GM19395 (cell line): ENCODE measurements around the gene SCN2B.

Experiments
- ATAC-seq: cut with Tn5 transposase; IDR thresholded peaks from one replicate; pipeline ENCODE4 v1.9.1; 2021; ENCODE audit warnings: mild to moderate bottlenecking, moderate library complexity; ENCODE audit not compliant: unreplicated experiment

SCN2B gene

DNA sequence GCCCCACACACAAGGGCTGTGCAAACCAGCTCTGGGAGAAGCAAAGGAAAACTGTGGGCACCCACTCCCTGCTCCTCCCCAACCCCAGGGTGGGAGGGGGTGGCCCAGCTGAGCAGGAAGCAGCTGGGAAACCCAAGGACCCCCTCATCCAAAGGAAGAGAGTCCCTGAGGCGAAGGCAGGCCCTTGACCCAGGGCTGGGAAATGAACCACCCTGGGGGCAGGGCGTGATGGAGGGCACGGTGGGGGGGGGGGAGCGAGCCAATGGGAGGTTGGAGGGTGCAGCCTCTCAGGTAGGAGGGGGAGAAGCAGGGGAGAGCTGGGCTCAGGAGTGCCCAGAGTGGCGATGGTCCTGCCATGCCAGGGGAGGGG is 40.7 kb downstream of the SCN2B start:
- ATAC-seq: no peak

DNA sequence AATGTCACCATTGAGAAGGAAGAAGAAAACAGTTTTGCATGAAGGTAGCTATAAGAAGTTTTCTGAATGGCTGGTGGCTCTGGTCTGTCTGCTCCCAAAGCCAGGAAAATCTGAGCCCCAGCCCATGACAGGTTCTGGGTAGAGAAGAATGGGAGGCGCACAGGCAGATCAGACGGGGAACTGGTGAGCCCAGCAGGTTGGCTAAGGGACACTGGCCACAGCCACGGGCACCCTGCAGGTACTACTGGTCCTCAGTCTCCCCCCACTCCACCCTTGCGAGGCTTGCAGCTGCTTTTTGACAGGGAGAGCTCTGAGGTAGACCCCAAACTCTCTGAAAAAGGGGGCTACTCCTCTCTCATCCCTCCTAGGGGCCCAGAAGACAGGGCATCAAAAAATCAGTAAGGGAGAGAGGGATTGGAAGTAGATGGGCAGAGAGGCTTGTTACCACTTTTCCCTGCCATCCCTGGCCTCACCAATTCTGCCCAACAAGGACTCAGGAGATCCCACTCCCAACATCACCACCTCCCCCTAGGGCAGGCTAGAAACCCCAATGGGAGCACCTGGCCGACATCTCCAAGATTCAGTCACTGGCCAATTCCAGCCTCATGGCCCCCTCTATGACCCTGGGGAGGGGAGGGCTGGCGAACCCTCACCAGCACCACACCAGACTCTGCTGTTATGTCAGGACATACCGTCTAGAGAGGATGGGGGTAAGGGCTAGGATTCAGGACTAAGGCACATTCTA is 41.2 kb downstream of the SCN2B start:
- no peak for ATAC-seq

DNA sequence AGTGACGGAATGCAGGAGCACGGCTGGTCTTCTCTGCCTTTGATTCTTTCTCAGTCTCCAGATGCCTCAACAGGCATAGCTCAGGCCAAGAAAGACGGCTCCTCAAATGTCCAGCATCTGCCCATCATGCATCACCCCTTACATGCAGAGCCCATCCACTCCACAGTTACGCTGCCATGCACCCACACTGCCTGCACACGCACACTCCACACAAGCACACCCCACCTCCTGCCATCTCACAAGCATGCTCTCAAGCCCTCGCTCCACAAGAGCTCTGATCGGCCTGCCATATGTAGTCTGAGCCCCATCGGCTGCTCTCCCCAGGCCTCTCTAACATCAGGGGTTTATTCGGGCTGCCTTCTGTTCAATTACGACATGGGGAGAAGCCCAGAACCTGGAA is 42.6 kb downstream of the SCN2B start:
- no peak for ATAC-seq

DNA sequence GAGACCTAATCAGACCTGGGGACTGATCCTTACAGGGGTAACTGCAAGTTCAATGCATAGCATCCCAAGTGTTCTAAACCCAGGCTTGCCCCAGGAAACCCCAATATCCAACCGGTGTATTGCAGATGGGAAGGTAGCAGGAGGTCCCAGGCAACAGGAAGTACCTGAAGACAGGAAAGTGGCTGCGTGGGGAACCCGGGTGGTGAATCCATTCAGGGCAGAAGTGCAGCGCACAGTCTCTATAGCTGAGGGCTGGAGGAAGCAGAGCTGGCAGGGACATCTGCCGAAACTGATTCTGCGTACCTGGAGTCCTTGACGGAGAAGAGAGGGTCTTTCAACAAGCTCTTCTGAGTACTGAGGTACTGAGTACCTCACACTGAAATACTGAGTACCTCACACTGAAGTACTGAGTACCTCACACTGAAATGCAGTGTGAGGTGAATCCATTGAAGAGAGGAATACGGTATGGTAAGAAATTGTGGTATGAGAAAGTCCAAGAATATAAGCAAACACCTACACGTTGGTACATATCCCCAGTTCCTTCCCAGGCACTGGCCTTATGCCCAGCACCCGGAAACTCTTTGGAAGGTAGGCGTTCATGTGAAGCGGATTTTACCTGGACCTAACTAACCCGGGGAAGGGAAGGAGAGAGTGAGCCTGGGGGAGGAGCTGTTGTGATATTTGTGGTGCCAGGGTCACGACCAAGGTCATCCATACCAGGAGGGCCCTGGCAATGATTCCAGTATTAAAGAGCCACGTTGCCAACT is 43.9 kb downstream of the SCN2B start:
- no peak for ATAC-seq

DNA sequence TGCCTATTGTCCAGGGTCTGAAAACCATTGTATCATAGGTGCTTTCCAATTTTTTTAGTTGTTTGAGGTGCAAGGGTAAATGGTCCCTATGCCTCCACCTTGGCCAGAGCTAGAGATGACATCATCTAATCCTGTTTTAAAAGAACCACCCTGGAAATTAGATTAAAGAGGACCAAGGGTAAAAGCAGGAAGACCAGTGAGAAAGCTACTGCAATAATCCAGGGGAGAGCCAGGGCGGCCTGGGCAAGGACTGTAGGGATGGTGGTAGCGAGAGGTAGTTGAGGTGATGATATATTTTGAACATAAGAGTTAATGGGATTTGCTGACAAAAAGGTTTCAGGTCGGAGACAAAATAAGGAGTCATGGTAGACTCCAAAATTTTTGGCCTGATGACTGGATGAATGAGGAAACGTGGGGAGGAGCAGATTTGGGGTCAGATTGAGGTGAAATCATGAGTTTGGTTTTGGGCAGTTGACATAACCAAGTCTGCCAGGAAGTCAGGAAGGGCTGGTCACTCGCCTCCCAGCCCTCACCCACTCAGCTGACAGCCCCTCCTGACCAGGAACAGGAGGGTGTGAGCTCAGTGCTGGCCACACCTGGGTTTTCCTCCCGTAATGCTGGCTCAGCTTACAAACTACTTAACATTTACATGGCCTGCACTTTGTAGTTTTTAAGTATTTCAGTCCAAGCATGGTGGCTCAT is 46.8 kb downstream of the SCN2B start:
- ATAC-seq: no peak

DNA sequence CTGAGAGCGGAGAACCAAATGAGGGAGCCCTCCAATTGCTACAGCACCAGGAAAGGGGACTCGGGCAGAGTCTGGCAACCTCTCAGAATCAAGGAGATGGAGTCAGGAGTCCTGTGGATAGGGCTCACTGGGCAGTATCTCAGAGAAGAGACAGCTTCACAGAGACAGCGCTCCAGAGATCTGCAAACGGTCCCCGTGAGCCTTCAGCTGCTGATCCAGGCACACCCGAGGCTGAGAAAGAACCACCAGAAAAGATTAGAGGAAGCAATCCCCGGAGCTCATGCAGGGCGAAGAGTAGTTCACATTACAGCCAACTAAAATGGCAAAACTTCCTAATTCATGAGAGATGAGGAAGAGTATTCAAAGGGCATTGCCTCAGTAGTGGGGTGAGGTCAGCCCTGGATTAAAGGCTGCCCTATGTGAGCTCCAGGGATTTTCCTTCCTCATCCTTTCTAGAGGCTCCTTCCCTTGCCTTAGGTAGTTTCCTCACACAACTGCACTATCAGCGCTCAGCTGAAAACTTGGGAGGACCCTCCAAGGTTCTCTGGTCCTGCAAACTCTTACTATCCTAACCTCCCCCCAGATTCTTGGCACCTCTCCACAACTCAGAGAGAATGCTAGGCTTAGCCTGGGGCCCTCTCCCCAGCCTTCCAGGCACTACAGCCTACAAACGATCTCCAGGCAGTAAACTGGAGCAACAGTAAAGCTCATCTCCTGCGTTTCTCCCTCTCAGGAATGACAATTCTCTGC is 47.5 kb downstream of the SCN2B start:
- ATAC-seq: no peak

DNA sequence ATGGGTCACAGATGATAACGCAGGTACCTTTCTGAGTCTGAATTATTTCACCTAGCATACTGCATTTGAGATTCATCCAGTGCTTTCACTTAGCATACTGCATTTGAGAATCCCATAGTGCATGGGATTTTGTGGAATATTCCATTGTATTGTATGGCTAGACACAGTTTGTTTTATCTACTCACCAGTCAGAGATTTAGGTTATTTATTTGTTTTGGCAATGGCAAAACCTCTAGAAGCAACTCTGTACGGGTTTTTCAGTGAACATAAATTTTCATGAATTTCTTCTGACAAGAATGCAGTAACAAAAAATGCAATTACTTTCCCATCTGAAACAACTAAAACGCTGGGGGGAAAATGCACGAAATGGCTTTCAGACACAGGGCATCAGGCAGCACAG is 48.1 kb downstream of the SCN2B start:
- ATAC-seq: no peak

DNA sequence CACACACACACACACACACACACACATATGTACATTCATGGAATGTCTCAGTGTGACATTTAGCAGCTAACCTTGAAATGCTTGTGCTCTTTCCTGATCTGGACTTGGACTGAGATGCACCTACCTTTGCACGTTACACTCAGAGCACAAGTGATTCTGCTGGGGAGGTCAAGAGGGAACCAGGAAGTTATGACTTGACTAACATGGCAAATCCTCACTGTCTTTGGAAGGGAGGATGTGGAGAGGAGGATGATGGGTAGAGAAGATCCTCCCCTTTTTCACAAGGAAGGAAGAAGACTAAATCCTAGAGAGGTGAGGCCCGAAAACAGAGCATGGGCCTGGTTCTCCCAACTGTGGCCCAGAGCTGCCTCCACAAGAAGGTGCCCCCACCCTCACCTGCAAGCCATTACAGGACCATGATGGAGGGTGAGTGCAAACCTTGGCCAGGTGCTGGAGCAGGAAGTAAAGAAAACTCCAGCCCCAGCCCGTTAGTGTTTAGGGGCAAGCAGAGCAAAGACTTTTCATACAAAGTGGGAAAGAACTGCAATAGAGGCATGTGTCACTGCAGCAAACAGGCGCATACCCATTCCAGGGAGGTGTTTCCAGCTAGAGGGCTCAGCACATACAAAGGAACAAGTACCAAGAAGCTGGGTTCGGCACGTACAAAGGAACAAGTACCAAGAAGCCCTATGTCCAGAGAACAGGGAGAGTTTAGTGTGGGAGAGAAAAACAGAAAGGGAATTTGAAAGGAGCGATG is 50.2 kb downstream of the SCN2B start:
- ATAC-seq: no peak

DNA sequence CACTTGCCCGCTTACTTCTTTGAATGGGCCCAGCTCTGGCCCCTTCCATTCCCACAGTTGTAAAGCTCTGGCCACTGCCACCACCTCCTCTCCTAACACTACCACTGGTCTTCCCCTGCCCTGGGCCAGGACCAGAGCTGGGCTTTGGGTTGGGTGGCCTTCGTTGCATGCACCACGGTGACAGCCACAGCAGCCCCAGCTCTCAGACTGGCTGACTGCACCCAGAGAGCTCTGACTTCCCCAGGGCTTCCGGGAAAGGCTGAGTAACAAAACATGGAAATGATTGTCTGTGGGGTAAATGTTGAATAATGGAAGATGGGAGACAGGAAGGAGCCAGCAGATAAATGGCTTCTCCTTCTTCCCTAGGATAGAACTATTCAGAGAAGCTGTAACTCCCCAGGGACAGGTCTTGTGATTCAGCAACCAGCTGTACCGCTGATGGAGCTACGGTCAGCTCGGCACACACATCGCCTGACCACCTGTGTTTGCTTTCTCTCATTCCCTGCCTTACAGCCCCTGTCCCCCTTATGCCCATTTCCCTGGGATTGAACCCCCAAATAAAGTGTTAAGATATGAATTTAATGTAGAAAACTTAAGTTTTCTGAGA is 51.4 kb downstream of the SCN2B start:
- ATAC-seq: no peak

DNA sequence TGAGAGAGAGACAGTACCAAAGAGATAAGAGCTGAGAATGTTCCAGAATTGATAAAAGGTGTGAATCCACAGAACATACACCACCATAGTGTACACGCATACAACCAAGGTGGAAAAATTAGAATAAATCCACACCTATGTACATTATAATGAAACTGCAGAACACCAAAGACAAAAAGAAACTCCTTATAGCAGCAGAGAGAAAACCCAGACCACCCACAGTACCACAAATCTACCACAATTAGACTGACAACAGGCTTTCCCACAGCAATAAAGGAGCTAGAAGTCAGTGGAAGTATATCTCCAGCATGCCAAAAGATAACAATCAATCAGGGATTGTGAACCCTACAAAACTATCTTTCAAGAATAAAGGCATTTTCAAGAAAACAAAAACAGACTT is 55.6 kb downstream of the SCN2B start:
- no peak for ATAC-seq

DNA sequence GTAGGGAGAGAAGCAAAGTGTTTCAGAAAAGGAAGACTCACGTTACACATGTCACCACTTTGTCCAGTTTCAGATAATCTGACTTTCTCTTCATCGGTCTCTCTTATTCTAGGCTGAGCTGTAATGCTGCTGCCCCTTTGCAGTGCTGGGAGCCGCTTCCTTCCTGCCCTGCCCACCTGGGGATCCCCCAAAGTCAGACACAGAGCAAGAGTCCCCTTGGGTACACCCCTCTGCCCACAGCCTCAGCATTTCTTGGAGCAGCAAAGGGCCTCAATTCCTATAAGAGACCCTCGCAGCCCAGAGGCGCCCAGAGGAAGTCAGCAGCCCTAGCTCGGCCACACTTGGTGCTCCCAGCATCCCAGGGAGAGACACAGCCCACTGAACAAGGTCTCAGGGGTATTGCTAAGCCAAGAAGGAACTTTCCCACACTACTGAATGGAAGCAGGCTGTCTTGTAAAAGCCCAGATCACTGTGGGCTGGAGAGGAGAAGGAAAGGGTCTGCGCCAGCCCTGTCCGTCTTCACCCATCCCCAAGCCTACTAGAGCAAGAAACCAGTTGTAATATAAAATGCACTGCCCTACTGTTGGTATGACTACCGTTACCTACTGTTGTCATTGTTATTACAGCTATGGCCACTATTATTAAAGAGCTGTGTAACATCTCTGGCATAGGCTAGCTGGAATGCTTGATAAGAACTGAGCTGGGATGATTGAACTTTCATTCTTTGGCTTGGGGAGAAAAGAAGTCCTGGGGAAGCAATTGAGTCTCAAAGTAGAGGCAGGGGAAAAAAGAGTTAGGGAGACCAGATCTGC is 58.4 kb downstream of the SCN2B start:
- no peak for ATAC-seq

DNA sequence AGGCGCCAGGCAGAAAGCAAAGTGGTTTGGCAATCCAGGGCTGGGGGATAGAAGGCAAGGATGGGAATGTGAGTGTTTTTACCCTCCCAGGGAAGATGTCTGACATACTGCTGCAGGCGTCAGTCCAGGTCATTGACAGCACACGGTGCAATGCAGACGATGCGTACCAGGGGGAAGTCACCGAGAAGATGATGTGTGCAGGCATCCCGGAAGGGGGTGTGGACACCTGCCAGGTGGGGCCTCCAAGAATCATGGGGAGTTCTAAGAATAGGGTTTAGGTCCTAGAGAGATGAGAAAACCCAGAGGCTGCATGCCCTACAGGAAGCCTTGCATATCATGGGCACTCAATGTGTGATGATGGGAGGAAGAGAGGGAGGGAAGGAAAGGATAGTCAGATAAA is 61.4 kb downstream of the SCN2B start:
- ATAC-seq: no peak

DNA sequence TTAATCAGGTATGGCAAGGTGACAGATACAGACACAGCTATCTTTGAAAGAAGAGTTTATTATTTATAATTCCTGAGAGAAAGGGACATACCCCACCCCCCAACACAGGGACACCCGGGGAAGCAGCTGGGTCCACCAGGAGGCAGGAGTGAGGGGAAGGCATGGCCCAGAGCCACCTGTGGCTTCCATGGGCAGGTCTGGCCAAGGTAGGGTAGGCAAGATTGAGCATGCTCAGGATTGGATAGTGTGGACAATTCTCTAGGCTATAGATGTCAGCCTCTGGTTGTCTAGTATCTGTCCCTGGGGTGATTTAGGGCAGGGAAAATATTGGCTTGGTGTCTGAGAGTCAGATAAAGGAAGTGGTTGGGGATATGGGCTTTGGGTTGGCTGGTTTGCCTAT is 62.2 kb downstream of the SCN2B start:
- no peak for ATAC-seq

DNA sequence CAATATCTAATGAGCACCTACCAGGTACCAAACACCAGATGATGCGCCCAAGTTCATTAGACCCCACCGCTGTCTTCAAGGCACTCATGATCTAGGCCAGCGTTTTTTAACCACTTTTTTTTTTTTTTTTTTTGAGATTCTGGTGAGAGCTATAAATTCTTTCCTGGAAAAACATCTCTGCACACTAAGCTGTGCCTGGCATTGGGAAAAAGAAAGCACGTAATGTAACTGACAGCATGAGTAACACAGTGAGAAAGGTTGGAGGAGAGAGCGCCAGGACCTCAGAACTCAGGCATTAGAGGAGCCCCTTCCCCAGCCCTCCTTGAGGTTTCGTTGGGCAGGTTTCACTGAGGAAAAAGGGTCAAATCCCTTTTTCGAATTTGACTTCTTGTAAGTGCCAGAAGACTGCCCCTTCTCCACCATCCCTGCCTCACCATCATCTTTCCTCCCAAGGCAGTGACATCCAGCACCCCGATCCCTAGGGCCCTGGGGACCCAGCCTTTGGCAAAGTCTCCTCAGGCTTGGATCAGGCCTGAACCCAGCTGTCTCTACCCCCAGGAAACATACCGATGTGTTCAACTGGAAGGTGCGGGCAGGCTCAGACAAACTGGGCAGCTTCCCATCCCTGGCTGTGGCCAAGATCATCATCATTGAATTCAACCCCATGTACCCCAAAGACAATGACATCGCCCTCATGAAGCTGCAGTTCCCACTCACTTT is 63.6 kb downstream of the SCN2B start:
- no peak for ATAC-seq
